Prostate gland (tissue), 2 donors: ENCODE data around the gene RNF19B. TPM values are rescaled to one million over a fixed set of nuclear protein-coding genes. Genes with fewer than 3 reads are reported as not detected.

Experiments
- DNase-seq: peaks from one replicate; pipeline ENCODE4 v3.0.0-alpha.2; 2019; ENCODE audit warnings: low spot score
- H3K27ac ChIP-seq, 2 donors: fragments of 200-600 bp; sonication (generic); 2 replicates each; pipeline ENCODE4 v1.5.1; 2017 to 2019
- H3K27me3 ChIP-seq: fragments of 200-600 bp; sonication (generic); replicated peaks from 2 replicates; pipeline ENCODE4 v1.5.1; 2019; ENCODE audit not compliant: insufficient read depth
- H3K36me3 ChIP-seq, 2 donors: fragments of 200-600 bp; sonication (generic); 1 replicate in 1 of 2; 2 replicates in 1 of 2; pipeline versions ENCODE4 v1.5.1 to v1.8.1; 2017 to 2019
- H3K4me1 ChIP-seq: fragments of 200-600 bp; sonication (generic); replicated peaks from 2 replicates; pipeline ENCODE4 v1.5.1; 2019
- H3K4me3 ChIP-seq, 2 donors: fragments of 200-600 bp; sonication (generic); 2 replicates each; pipeline ENCODE4 v1.5.1; 2017 to 2019
- H3K9me3 ChIP-seq: fragments of 200-600 bp; sonication (generic); 2 replicates; pipeline ENCODE4 v1.5.1; 2017
- CTCF ChIP-seq, 4 experiments: fragments of 200-600 bp in 2 of 4; fragments of 450-650 bp in 2 of 4; sonication (generic) in 2 of 4; IDR thresholded peaks; 1 replicate in 3 of 4; 2 replicates in 1 of 4; pipeline ENCODE4 v1.5.1; 2016 to 2019; ENCODE audit warnings: antibody characterized with exemption in 4 of 4, mild to moderate bottlenecking in 2 of 4, moderate library complexity in 2 of 4
- POLR2A ChIP-seq: fragments of 450-650 bp; IDR thresholded peaks from one replicate; pipeline ENCODE4 v1.6.1; 2016; ENCODE audit warnings: antibody characterized with exemption, mild to moderate bottlenecking
- POLR2AphosphoS5 ChIP-seq: sonication (generic); formaldehyde crosslinking; IDR thresholded peaks from one replicate; pipeline ENCODE4 v1.6.1; 2017; ENCODE audit warnings: antibody characterized with exemption
- WGBS: methylation state at CpG from one replicate; pipeline ENCODE4 v1.1.5; 2018; 5-methylcytosine and 5-hydroxymethylcytosine counted together
- intact Hi-C: fragments of 100-400 bp; cut with DNase I; formaldehyde crosslinking; loops from one replicate; pipeline ENCODE4 v1.14.2; 2022
- total RNA-seq, 2 donors: library from RNA; depleted of rRNA; stranded (reverse); fragments of >200 nt; gene quantifications; one replicate each; pipeline ENCODE4 v1.1.0, GENCODE V29; 2016

The RNF19B gene
- total RNA-seq, 2 donors from 2014 or later, result 16.7 to 77.8 TPM

- Histone ChIP-seq H3K4me3 (no peak overlapping the region), H3K4me1 (no peaks in the 10 kb centered on the region), H3K36me3 (no peaks in the 10 kb centered on the region), H3K27ac (no peak overlapping the region), H3K9me3 (no peaks in the 10 kb centered on the region), H3K27me3 (peaks cover 17% of the 10 kb centered on the region)
- TF ChIP-seq CTCF (IDR thresholded peaks at IDR 0.05) (no peak), POLR2AphosphoS5 (no peak), POLR2A (no peak)
- intact Hi-C loops, result no loop called here
- DNase-seq, result no peak
- WGBS, result 88% methylated on average over 1 of the region's 1 CpG
Measured at GRCh38 chr1:32891241-32891570, 73.4 kb downstream of the RNF19B start.

GRCh38 chr1:32890516-32891240 is 73.9 kb downstream of the RNF19B start:
- WGBS, result 90% methylated on average over 5 of the region's 7 CpGs
- DNase-seq, result no peak
- H3K36me3 ChIP-seq, result no peaks in the 10 kb centered on the region
- no peak for TF ChIP-seq POLR2AphosphoS5
- TF ChIP-seq POLR2A, result no peak
- TF ChIP-seq CTCF (IDR thresholded peaks at IDR 0.05), result no peak
- intact Hi-C loops, result no loop called here
- H3K4me3 ChIP-seq, result no peak overlapping the region
- no peak overlapping the region for H3K27ac ChIP-seq
- peaks cover 22% of the 10 kb centered on the region for H3K27me3 ChIP-seq
- no peaks in the 10 kb centered on the region for H3K4me1 ChIP-seq
- no peaks in the 10 kb centered on the region for H3K9me3 ChIP-seq

GRCh38 chr1:32889731-32890278 is 74.8 kb downstream of the RNF19B start:
- Histone ChIP-seq H3K36me3 (no peaks in the 10 kb centered on the region), H3K9me3 (no peaks in the 10 kb centered on the region), H3K4me1 (no peaks in the 10 kb centered on the region), H3K27me3 (peaks cover 22% of the 10 kb centered on the region), H3K4me3 (no peak overlapping the region), H3K27ac (no peak overlapping the region)
- WGBS, result 94% methylated on average over 3 of the region's 3 CpGs
- DNase-seq, result no peak
- intact Hi-C loops, result no loop called here
- TF ChIP-seq CTCF (IDR thresholded peaks at IDR 0.05), result no peak
- TF ChIP-seq POLR2AphosphoS5, result no peak
- no peak for TF ChIP-seq POLR2A

GRCh38 chr1:32888677-32889420 is 75.8 kb downstream of the RNF19B start:
- intact Hi-C loops, result no loop called here
- no peak overlapping the region for H3K4me3 ChIP-seq
- no peaks in the 10 kb centered on the region for H3K36me3 ChIP-seq
- 94% methylated on average over 23 of the region's 24 CpGs for WGBS
- H3K27me3 ChIP-seq, result peaks cover 22% of the 10 kb centered on the region
- H3K27ac ChIP-seq, result no peak overlapping the region
- H3K4me1 ChIP-seq, result no peaks in the 10 kb centered on the region
- TF ChIP-seq CTCF (IDR thresholded peaks at IDR 0.05), result no peak
- no peak for TF ChIP-seq POLR2A
- TF ChIP-seq POLR2AphosphoS5, result no peak
- no peak for DNase-seq
- no peaks in the 10 kb centered on the region for H3K9me3 ChIP-seq
